HG03460 (cell line): ENCODE measurements around the gene CFAP221.

Experiments used
- ATAC-seq: cut with Tn5 transposase; IDR thresholded peaks from one replicate; pipeline ENCODE4 v1.9.1; 2021; ENCODE audit not compliant: unreplicated experiment

Gene CFAP221

DNA sequence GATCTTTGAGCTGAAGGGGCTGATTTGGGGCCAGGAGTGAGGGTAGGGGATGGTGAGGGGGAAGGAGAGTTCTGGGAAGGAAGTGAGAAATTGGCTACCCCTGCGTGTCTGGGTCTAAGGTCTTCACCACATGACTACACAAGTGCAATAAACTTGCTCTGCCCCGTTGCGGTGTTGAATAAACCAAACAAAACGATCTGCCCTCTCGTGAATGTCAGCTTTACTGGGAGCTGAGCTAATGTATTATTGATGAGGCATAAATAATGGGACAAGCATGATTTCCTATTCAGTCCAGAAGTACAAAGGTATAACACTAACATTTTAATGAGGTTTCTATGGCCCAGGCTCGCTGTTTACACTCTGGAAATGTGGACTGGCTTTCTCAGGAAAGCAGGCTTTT lies 8.0 kb upstream of the CFAP221 start:
- ATAC-seq, result no peak

DNA sequence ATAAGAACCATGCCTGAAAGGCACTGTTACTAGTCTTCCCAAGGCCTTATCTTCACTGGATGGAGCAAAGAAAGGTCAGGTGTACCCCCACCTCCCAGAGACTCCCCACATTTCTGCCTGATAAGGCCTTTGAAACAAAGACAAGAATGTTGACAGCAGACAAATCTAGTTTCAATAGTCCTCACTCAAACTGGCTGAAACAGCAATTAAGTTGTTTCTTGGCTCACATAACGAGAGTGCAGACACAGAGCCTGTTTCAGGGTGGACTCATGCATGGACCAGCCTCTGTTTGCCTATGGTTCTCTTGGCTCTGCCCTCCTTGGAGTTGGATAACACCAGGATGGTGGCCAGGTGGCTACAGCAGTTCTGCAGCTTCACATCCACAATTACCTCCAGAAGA lies 7.5 kb upstream of the CFAP221 start:
- no peak for ATAC-seq

DNA sequence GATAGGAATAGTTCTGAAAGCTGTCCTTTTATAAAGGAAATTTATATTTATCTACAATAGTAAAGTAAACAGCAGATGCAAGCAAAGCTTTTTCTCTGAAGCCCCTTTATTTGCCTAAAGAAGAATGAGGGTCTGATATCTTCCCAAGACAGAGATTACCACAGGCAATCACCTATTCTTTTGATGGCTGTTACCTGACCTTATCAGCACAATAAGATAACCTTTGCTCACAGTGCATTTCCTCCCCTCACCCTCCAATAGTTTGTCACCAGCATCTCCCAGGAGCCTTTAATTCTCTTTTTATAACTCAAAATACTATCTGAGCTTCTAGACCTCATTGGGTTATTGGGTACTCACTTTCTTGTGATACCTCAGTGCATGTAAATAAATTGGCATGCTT lies 6.5 kb upstream of the CFAP221 start:
- no peak for ATAC-seq

DNA sequence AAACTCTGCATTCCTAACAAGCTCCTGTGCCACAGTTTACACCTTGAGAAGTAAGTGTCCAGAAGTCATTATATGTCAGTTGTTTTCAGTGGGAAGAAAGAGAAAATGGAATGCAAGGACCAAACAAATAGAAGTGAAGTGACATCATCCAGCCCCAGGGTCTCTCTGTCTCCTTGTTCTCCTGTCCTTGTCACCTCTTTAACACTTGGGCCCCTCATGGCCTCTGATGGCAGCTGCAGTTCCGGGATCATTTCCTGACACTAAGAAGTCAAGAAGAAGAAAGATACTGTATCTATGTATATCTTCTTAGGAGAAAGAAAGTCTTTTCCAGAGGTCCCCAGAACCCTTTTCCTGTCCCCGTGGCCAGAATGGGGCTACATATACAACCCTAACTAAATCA lies 2.8 kb upstream of the CFAP221 start:
- no peak for ATAC-seq

DNA sequence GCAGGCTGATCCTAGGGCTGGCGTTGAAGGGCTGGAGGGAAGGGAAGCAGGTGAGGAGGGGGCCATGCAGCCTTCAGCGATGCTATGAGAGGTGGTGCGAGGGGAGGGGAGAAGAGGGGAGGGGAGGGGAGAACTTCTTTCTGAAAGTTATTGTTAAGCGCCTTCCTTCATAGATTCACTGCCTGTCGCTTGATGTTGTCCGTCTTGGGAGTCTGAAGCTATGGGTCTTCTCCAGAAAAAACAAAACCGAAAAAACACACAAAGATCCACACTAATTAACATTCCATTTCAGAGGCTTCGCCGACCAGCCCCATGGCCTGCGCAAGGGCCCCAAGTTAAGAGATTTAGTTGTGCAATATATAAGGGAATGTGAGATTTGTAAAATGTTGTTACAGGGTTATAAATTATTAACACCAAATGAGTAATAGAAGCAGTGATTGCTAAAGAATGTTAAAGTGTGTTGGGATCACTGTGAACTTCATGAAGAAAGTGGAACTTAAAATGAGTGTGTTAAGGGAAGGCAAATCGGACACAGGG lies 758 bp downstream of the CFAP221 start:
- ATAC-seq, result no peak

DNA sequence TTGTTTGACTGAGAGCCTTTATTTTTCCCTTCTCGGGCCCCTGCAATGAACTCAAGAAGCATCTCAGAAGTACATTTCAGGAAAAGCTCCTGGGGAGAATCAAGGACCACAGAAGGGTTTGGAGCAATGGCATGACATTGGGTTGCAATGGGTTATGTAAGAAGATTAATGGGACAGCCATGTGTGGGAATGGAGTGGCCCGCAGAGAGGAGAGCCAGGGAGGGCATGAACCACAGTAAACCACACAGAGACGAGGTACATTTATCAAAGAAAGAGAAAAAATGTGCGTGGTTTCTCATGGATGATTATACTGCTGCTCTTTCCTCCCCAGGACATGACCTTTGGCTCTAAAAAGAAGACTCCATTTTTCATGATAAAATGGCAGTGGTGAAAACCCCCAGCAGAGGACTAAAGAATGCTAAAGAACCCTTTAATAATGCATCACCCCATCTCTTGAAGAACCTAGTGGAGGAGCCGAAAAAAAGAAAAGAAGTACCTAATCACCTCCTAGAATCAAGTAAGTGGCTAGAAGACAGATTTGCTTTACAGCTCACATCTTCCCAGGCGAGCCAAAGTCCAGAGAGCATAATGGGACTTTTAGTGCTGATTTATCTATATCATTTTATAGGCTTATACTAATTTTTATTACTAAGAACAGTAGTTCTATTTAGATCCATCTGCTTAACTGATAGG lies 1.7 kb downstream of the CFAP221 start:
- ATAC-seq, result no peak

DNA sequence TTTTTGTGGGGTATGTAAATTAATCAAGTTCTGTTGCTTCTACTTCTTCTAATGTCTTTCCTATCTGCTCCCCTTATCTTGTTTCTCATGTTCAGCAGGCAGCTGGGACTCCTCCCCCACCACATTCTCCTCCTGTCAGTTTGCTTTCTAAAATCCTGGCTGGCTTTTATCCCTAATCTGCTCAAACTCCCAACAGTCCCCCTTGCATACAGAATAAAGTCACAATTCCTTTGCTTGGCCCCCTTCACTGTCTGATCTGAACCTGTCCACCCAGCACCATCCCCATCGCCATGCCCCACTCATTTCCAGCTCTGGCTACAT lies 2.2 kb downstream of the CFAP221 start:
- ATAC-seq, result no peak

DNA sequence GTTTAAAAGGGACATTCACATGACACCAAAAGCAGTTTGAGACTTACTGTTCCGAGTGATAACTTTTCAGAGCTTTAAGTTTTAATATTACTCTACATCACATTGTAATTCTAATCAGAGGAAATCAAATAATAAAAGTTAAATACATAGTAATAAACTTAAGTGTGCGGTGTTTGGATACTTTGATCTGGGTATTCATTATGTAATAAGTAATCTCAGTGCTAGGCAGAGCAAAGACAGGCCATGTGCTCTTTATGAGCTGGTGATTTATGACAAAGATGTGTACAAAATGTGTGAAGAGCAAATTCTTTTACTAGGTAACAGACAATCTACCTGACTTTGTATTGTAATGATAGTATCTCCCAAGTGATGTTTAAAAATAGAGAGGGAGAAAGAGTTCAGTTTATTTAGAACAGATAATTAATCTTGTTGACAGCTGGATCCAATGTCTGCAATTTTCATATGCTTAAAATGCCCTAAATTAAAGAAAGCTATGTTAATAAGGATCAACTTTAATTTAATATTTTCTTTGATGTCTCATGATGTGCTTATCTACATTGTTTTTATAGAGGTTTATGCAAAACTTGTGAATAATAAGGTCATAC lies 4.4 kb downstream of the CFAP221 start:
- ATAC-seq, result no peak

DNA sequence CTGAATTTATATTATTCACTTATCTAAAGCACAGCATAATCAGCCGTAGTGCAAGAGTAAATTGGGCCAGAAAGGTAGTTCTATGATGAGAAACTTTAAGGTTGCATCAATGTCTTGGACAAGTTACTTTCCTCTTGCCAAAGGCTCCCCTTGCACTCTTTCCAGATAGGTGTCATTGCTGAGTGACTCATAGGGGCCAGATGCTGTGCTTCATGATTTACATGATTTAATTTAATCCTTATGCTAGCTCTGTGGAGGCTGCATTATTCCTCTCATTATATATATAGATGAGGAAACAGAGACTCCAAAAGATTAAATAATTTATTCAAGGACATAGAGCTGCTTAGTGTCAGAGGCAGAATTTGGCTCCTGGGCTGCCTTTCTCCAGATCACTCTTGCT lies 5.0 kb downstream of the CFAP221 start:
- no peak for ATAC-seq

DNA sequence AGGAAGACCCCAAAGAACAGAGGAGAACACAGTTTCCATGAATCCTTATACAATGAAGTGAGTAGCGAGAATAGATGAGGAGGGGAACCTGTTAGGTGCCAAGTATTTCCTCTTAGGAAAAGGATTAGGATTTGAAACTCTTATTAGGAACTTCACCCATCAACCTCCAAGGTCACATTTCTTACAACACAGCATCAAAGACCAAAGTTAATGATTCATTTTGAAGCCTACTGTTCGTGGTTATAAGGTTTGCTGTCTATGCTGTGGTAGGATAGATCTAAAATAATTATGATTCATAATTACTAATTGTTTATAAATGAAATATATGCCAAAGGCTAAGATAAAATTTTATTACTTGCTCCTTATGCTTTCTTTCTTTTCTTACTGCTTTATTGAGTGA lies 6.1 kb downstream of the CFAP221 start:
- no peak for ATAC-seq

DNA sequence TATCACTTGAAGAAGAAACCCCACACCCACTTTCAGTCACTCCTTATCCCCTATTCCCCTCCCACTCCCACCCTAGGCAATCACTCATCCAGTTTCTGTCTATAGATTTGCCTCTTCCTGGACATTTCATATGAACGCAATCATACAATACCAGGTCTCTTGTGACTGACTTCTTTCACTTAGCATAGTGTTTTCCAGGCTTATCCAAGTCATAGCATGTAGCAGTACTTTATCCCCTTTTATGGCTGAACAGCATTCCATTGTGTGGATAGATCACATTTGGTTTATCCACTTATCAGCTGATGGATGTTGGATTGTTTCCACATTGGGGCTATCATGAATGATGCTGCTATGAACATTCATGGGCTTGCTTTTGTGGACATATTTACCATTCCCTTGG lies 6.6 kb downstream of the CFAP221 start:
- ATAC-seq, result no peak

DNA sequence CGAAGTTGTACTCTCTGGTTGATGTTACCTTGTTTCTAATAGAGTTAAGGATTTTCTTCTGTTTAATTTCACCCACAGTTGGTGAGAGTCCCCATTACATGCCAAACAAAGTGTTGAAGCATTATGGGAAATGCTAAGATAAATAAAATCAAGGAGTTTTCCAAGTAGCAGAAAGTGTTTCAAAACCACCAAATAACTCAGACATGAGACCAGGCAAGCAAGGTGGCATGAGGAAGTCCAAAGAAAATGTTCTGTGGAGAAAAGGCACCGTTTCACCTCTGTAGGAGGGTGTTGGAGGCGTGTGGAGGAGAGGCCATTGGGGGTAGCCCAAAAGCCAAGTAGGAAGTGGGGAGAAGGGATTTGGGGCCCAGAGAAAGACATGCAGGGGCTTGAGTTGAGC lies 8.7 kb downstream of the CFAP221 start:
- no peak for ATAC-seq

DNA sequence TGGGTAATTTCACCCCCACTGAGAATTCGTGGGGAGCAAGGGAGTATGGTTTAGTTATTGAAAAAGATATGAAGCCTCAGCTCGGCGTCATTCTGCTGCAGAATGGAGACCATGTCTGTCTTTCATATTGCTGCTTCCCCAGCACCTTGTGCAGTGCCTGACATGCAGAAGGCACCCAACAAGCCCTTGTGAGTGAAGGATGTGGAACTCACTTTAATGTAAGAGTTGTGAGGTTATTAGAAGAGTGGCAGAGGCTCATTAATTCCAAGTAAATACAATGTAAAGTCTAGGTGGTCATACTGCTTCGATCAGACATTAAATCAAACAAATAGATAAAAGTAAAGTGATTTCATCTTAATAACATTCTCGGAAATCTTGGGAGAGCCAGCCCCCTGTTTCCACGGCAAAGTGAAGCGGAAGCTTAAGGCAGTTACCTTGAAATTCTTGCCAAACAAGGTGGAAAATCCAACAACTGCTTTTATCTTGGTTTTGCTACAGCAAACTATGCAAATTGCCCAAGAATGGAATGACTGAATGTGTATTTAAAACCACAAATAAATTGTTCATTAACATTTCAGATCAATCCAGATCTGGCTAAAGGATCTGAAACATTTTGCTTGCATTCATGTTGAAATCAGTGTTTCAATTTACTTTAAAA lies 9.6 kb downstream of the CFAP221 start:
- ATAC-seq, result no peak

DNA sequence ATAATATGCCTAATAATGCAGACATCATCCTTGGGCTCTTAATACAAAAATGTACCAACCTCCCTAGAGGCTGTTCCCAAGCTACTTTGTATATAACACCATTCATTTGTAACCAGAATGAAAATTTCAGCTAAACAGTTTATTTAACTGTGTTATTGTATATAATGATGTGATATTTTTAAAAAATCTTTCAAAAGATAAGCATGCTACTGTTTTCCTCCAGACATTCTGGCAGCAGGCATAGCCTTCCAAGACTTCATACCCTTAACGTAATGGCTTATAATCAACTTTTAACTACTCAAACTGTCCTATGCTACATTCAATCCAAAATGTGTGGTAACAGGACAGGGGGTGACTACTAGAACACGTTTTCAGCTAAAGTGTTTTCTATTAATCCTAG lies 21.2 kb downstream of the CFAP221 start:
- ATAC-seq, result no peak

DNA sequence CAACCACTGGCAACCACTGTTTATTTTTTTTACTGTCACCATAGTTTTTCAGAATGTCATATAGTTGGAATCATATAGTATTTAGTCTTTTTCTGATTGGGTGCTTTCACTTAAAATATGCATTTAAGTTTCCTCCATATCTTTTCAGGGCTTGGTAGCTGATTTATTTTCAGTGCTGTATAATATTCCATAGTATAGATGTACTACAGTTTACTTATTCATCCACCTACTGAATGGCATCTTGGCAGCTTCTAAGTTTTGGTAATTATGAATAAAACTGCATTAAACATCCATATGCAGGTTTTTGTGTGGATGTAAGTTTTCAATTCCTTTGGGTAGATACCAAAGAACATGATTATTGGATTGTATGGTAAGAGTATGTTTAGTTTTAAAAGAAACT lies 23.0 kb downstream of the CFAP221 start:
- ATAC-seq, result no peak

DNA sequence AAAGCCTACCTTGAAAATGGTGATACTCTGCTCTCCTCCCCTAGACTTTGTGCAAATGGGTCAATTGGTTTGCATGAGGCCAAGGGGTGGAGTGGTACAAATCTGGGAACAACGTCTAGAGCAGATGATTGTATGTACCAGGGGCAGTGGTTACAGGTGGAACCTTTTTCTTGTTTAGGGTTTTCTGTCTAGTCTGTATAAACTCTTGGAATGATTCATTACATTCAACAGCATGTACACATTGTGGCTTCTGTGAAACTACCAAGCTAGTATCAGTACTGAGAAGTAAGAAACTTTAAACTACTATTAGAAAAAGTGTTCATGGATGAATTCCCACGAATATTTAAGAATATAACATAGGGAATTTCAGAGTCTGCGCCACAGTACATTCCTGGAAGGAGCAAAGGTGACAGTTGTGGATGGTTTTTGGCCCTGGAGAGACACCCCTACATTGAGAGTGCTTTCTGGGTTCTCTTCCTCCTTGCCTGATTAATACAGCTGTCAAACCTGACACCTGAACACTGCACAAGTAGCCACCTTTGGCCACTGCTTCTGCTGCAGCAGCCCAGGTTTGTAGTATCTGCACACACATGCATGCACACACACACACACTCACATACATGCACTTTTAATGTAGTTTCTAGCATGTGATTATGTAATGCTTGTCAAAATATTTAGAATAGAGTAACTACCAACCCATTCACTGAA lies 30.0 kb downstream of the CFAP221 start:
- peak; percentile 99 for ATAC-seq

DNA sequence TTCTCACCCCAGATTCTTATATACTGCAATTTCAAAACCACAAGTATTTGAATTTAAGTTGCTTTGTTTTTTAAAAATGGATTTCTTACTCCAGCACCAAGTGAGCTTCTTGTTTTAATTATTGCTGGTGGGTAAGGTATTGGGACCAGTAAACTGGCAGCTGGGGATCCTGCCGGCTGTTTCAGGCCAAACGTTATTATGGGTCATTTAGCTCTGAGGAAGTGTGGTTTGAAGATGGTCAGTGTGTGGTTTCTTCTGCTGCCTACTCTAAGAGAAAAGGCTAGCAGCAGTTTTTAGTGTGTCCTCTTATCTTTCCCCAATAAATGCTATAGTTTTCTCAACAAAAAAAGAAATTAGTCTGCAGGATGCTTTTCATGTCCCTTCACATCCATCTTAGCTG lies 30.6 kb downstream of the CFAP221 start:
- no peak for ATAC-seq

DNA sequence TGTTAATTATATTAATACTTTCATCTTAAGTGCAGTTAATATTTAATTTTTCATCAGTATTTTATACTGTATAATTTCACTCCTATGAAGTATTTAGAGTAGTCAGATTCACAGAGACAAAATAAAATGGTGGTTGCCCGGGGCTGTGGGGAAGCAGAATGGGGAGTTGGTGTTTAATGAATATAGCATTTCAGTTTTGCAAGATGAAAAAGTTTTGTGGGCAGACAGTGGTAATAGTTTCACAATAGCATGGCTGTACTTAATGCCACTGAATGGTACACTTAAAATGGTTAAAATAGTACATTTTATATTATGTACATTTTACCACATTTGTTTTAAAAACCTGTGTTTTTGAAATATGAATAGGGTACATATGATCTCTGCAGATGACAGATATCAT lies 31.2 kb downstream of the CFAP221 start:
- ATAC-seq, result no peak

DNA sequence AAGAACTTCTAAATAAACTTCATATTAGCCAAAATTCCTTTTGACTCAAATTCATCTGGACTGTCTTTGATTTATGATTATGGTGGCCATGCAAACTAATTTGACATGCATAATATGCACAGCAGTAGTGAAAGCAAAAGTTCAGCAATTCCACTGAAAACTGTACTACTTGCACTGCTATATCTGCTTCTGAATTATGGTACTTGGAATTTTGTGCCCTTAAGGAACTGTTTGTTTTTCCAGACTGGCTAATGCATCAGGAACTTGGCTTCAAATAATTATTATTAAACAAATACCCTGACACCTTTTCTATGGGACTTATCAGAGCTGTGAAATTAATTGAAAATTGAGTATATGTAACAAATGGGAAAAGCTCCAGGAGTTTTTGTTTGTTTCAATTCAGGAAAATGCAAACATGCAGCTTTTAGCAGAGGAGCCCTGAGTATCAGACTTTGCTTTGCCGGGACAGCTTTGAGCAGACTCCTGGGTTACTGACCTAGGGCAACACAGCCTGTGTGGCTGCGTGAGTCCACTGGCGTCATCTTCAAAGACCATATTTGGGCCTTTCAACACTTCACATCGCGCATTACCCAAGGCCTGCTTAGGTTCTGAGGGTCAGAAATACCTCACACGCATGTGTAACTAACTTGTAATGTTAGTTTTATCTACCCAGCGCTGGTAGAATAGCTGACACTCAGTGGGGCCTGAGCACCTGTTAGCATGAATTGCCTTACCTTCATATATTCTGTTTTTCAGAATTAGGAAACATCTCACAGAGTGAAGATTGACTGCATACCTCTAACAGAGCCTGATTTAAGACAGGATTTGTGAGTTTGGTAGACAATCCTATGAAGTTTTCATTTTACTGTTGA lies 35.4 kb downstream of the CFAP221 start:
- no peak for ATAC-seq

DNA sequence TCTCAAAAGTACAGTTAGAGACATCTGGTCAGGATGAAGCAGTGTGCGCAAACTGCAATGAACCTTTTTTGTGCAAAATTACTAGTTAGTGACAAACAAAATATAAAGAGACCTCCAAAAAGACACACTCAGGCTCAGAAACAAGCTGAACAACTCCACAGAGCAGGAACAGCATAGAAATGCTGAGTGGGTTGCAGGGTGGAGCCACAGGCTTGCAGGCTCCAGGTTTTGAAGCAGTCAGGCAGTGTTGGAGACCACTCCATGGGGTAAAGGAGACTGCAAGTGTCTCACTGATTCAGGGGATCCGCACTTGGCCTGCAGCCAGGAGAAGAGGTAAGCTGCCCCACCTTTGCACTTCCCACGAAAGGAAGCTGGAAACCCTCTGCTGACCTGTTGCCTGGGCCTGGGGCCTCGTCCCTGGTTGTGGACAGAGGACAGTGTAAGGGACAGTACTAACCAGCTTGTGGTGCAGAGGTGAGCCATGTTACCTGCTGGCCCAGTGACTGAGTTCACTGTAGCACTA lies 36.4 kb downstream of the CFAP221 start:
- ATAC-seq, result no peak

DNA sequence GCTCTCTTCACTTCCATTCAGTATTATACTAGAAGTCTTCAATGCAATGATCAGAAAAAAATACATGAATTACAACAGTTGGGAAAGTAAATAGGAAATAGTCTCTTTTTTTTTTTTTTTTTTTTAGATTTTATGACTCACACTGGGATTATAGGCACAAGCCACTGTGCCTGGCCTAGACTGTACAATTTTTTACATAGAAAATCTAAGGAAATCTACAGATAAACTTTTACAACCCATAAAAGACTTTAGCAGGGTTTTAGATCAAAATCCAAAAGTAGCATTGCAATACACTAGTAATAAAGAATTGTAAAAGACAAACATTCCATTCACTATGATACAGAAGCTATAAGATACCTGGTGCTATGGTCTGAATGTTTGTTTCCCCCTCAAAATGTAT lies 39.0 kb downstream of the CFAP221 start:
- no peak for ATAC-seq
